A673 (cell line): ENCODE data around the gene ARHGAP44. TPM values are rescaled to one million over a fixed set of nuclear protein-coding genes. Genes with fewer than 3 reads are reported as not detected.

Source experiments
- BruUV-seq: library from RNA; stranded (reverse); fragments of 400-500 nt; replicated peaks from 2 replicates; lab custom pipeline; 2021; lab: Mats Ljungman, UMichigan
- CTCF ChIA-PET: fragments of 300-600 bp; sonication (Branson Sonifier 250); formaldehyde crosslinking; loops from one replicate; lab custom pipeline; 2022; ENCODE audit warnings: antibody characterized with exemption; lab: Charles Lee
- POLR2A ChIA-PET: fragments of 300-600 bp; sonication (Branson Sonifier 250); formaldehyde crosslinking; loops from one replicate; lab custom pipeline; 2022; ENCODE audit warnings: antibody characterized with exemption; ENCODE audit not compliant: low non-redundant PET; lab: Charles Lee
- DNase-seq: peaks from one replicate; pipeline ENCODE4 v3.0.0-alpha.2; 2015; ENCODE audit warnings: low spot score
- H3K27ac ChIP-seq: fragments of 200-600 bp; sonication (generic); 2 replicates; pipeline ENCODE4 v1.5.1; 2016; ENCODE audit warnings: mixed run types, low read depth, mild to moderate bottlenecking, mixed read lengths, antibody characterized with exemption, low read length; ENCODE audit not compliant: poor library complexity, severe bottlenecking
- H3K27me3 ChIP-seq: fragments of 200-600 bp; sonication (generic); replicated peaks from 2 replicates; pipeline ENCODE4 v1.6.1; 2017; ENCODE audit warnings: mixed run types, low read depth, mild to moderate bottlenecking, mixed read lengths, antibody characterized with exemption, low read length; ENCODE audit not compliant: insufficient read depth, poor library complexity
- H3K36me3 ChIP-seq: fragments of 200-600 bp; sonication (generic); 2 replicates; pipeline ENCODE4 v1.6.1; 2016; ENCODE audit warnings: mixed run types, mild to moderate bottlenecking, mixed read lengths, antibody characterized with exemption, low read length; ENCODE audit not compliant: insufficient read depth, poor library complexity, severe bottlenecking
- H3K4me1 ChIP-seq: fragments of 200-600 bp; sonication (generic); 2 replicates; pipeline ENCODE4 v1.6.1; 2017; ENCODE audit warnings: mixed run types, mild to moderate bottlenecking, mixed read lengths, antibody characterized with exemption, low read length; ENCODE audit not compliant: insufficient read depth, poor library complexity, severe bottlenecking
- H3K4me3 ChIP-seq: fragments of 200-600 bp; sonication (generic); 2 replicates; pipeline ENCODE4 v1.5.1; 2016; ENCODE audit warnings: low read depth, mixed run types, mild to moderate bottlenecking, mixed read lengths, low read length; ENCODE audit not compliant: poor library complexity, severe bottlenecking
- H3K9me3 ChIP-seq: fragments of 200-600 bp; sonication (generic); 2 replicates; pipeline ENCODE4 v1.6.1; 2016; ENCODE audit warnings: mixed run types, low read depth, mild to moderate bottlenecking, mixed read lengths, antibody characterized with exemption, low read length; ENCODE audit not compliant: poor library complexity, severe bottlenecking
- EZH2 ChIP-seq: fragments of 200-600 bp; sonication (generic); IDR thresholded peaks from 2 replicates; pipeline ENCODE4 v1.6.1; 2017; ENCODE audit warnings: borderline replicate concordance, low read depth, mild to moderate bottlenecking, mixed read lengths, antibody characterized with exemption, low read length; ENCODE audit not compliant: poor library complexity, severe bottlenecking
- intact Hi-C: fragments of 100-400 bp; cut with micrococcal nuclease; formaldehyde crosslinking; loops from one replicate; pipeline ENCODE4 v1.10.0; 2022; ENCODE audit not compliant: unreplicated experiment
- total RNA-seq: library from RNA; stranded (reverse); gene quantifications from 2 replicates; pipeline ENCODE4 v1.2.3, GENCODE V29; 2021
- TF ChIP-seq, protein P1 (sequence below): fragments of 300-800, 200-600 bp; sonication (generic); conservative IDR thresholded peaks from 2 replicates; pipeline ENCODE4 v1.5.1; 2017; ENCODE audit warnings: low read depth, mild to moderate bottlenecking, antibody characterized with exemption, low read length, moderate library complexity, mixed read lengths

Gene ARHGAP44
- total RNA-seq, 1 experiment from 2014 or later = 0.49 TPM

DNA sequence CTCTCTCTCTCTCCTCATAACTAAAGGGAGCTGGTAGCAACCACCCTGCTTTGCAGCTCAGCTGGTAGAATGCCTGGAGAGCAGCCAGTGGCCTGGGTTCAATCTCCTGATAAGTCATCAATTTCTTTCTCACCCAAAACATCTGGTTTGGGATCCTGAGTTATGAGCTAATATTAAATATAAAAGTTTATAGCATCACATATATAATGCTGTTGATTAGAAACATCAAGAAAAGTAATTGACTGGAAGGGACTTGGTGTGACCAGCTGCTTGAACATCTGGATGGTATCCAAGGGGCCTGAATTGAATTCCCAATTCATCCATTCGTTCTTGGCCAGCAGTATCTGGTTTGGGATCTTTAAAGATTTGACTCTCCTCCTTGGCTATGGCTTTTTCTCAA is 240.8 kb downstream of the ARHGAP44 start:
- ChIA-PET POLR2A (no interaction called here), CTCF (interaction anchor here (1.1 to 1.4 kb wide), 2 partner anchors 12 to 56 kb away, joined by 4 to 5 read pairs; partner anchors contain the start of gene ELAC2)
- Histone ChIP-seq H3K27ac (no peak overlapping the region), H3K4me1 (no peaks in the 10 kb centered on the region), H3K9me3 (no peaks in the 10 kb centered on the region), H3K27me3 (no peaks in the 10 kb centered on the region), H3K4me3 (no peak overlapping the region), H3K36me3 (no peaks in the 10 kb centered on the region)
- intact Hi-C loops = loop anchor here (10.0 kb wide), 1 partner anchor 565 kb away; no protein-coding TSS in a partner anchor
- no peak for DNase-seq
- no TSS peak for BruUV-seq
- no peak for TF ChIP-seq EZH2
- TF ChIP-seq, protein P1, sequence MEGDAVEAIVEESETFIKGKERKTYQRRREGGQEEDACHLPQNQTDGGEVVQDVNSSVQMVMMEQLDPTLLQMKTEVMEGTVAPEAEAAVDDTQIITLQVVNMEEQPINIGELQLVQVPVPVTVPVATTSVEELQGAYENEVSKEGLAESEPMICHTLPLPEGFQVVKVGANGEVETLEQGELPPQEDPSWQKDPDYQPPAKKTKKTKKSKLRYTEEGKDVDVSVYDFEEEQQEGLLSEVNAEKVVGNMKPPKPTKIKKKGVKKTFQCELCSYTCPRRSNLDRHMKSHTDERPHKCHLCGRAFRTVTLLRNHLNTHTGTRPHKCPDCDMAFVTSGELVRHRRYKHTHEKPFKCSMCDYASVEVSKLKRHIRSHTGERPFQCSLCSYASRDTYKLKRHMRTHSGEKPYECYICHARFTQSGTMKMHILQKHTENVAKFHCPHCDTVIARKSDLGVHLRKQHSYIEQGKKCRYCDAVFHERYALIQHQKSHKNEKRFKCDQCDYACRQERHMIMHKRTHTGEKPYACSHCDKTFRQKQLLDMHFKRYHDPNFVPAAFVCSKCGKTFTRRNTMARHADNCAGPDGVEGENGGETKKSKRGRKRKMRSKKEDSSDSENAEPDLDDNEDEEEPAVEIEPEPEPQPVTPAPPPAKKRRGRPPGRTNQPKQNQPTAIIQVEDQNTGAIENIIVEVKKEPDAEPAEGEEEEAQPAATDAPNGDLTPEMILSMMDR = no peak

DNA sequence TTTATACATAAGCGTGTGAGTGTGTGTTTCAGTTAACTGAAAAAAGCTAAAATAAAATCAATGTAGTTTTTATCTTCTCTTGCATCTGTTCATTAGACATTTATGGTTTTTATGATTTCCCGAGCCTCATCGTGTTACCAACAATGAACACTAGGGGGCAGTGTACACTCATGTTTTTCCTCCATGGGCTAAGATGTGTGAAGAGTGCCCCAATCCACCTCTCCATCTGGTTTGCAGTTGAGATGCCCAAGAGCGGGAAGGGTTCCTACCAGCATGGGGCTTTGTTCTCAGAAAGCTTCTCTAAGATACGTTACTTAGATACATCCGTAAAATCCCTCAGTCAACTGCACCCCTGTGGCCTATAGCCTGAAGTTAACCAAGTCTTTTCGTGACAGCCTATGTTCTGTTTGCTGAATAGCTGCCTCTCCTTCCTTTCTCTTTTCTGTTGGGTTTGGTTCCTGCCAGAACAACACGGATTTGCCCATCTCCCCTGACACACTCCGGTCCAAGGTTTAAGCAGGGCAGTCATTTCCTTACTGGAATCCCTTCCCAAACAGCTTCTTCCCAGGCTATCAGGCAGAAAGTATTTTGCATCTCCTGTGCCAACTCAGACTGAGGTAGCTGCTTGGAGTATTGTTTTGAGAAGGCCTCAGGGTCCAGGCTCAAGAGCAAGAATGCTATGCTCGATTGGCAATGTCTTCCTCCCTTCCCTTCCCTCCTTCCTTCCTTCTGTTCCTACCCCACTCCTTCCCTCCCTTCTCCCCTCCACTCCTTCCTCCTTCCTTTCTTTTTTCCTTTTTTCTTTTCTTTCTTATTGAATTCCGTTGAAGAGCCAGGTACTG is 241.4 kb downstream of the ARHGAP44 start:
- H3K4me3 ChIP-seq = no peak overlapping the region
- no peaks in the 10 kb centered on the region for H3K4me1 ChIP-seq
- H3K9me3 ChIP-seq = no peaks in the 10 kb centered on the region
- H3K27ac ChIP-seq = no peak overlapping the region
- H3K27me3 ChIP-seq = no peaks in the 10 kb centered on the region
- TF ChIP-seq, protein P1 = peak; percentile 84
- no peak for TF ChIP-seq EZH2
- ChIA-PET CTCF (interaction anchor here (0.6 to 1.4 kb wide), 4 partner anchors 13 to 1516 kb away, joined by 3 to 5 read pairs (median 4); partner anchors contain the start of gene ELAC2), POLR2A (interaction anchor here (0.6 kb wide), 1 partner anchor 1079 kb away, joined by 7 read pairs; no protein-coding TSS in a partner anchor)
- peak; percentile 72 for DNase-seq
- intact Hi-C loops = loop anchor here (10.0 kb wide), 1 partner anchor 564 kb away; no protein-coding TSS in a partner anchor
- BruUV-seq = no TSS peak
- no peaks in the 10 kb centered on the region for H3K36me3 ChIP-seq

DNA sequence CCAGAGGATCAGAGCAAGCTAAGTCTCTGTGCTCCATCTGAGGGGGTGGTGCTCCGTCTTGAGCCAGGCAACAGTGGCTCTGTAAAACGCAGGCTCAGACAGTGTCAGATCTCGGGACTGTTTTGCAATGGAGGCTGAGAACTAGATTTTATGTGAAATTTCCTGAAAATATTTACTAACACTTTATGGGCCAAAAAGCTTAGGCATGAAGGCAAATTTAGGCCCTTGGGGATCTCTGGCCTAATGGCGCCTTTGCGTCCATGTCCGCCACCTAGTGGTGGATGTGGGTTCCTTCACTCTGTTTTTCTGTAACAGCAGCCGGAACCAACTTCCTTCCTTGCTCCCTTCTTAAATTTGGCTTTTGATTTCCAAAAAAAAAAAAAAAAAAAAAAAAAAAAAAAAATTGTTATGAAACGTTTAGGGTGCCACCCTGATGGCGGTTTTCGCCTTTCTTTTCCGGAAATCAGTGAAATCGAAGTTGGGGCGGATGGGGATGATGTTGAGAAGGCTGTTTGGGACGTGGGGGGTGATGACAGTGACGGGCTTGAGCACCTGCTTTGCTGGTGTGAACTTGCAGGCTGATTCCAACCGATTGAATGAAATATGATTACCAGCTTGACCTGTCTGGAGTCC is 242.5 kb downstream of the ARHGAP44 start:
- ChIA-PET CTCF (interaction anchor here (0.6 kb wide), 2 partner anchors 13 to 94 kb away, joined by 3 to 4 read pairs; no protein-coding TSS in a partner anchor), POLR2A (interaction anchor here (0.6 kb wide), 1 partner anchor 1080 kb away, joined by 7 read pairs; no protein-coding TSS in a partner anchor)
- BruUV-seq = no TSS peak
- H3K27ac ChIP-seq = no peak overlapping the region
- DNase-seq = peak; percentile 66
- H3K36me3 ChIP-seq = no peaks in the 10 kb centered on the region
- intact Hi-C loops = loop anchor here (10.0 kb wide), 1 partner anchor 563 kb away; no protein-coding TSS in a partner anchor
- H3K9me3 ChIP-seq = no peaks in the 10 kb centered on the region
- no peak for TF ChIP-seq EZH2
- TF ChIP-seq, protein P1 = peak; percentile 89
- no peaks in the 10 kb centered on the region for H3K27me3 ChIP-seq
- no peak overlapping the region for H3K4me3 ChIP-seq
- H3K4me1 ChIP-seq = no peaks in the 10 kb centered on the region
